Astrocyte (in vitro differentiated cells and primary cell): ENCODE results near the gene PSENEN. TPM values are rescaled to one million over a fixed set of nuclear protein-coding genes. Genes with fewer than 3 reads are reported as not detected.

Experiments
- DNase-seq: peaks from one replicate; pipeline ENCODE4 v3.0.0-alpha.2; 2010; ENCODE audit warnings: low read depth
- FAIRE-seq: peaks from 2 replicates; lab custom pipeline; 2011; peaks lifted over from hg19 to GRCh38; lab: Jason Lieb, UNC
- H2AFZ ChIP-seq: 2 replicates; pipeline ENCODE4 v1.6.0; 2012; ENCODE audit warnings: low read depth, low read length, inconsistent platforms
- H3K27ac ChIP-seq: 2 replicates; pipeline ENCODE4 v1.5.1; 2011; ENCODE audit warnings: low read depth, low read length, inconsistent platforms
- H3K27me3 ChIP-seq: 2 replicates; pipeline ENCODE4 v1.6.0; 2011; ENCODE audit warnings: low read length, inconsistent platforms; ENCODE audit not compliant: insufficient read depth
- H3K36me3 ChIP-seq: 2 replicates; pipeline ENCODE4 v1.5.1; 2011; ENCODE audit warnings: low read length, inconsistent platforms; ENCODE audit not compliant: insufficient read depth
- H3K4me1 ChIP-seq: 2 replicates; pipeline ENCODE4 v1.5.1; 2011; ENCODE audit warnings: low read length, inconsistent platforms; ENCODE audit not compliant: insufficient read depth
- H3K4me2 ChIP-seq: 2 replicates; pipeline ENCODE4 v1.6.0; 2012; ENCODE audit warnings: low read length, inconsistent platforms
- H3K4me3 ChIP-seq: 2 replicates; pipeline ENCODE4 v1.5.1; 2011; ENCODE audit warnings: low read depth, mild to moderate bottlenecking, low read length, inconsistent platforms; ENCODE audit not compliant: insufficient read depth
- H3K79me2 ChIP-seq: 2 replicates; pipeline ENCODE4 v1.6.0; 2012; ENCODE audit warnings: mild to moderate bottlenecking, low read length, inconsistent platforms; ENCODE audit not compliant: insufficient read depth
- H3K9ac ChIP-seq: 2 replicates; pipeline ENCODE4 v1.6.0; 2012; ENCODE audit warnings: mild to moderate bottlenecking, low read length, inconsistent platforms
- H3K9me3 ChIP-seq: 2 replicates; pipeline ENCODE4 v1.5.1; 2012; ENCODE audit warnings: low read depth, mild to moderate bottlenecking, low read length, inconsistent platforms; ENCODE audit not compliant: insufficient read depth
- H4K20me1 ChIP-seq: 2 replicates; pipeline ENCODE4 v1.6.0; 2012; ENCODE audit warnings: low read length, inconsistent platforms; ENCODE audit not compliant: insufficient read depth
- H3K27ac Mint-ChIP-seq: one replicate; pipeline ENCODE4 v1.8.0; 2021; ENCODE audit warnings: mild to moderate bottlenecking, mixed read lengths; ENCODE audit not compliant: unreplicated experiment
- H3K27me3 Mint-ChIP-seq: one replicate; pipeline ENCODE4 v1.8.0; 2021; ENCODE audit warnings: low read depth, mixed read lengths; ENCODE audit not compliant: unreplicated experiment
- H3K36me3 Mint-ChIP-seq: one replicate; pipeline ENCODE4 v1.8.0; 2021; ENCODE audit warnings: low read depth, mixed read lengths; ENCODE audit not compliant: unreplicated experiment
- H3K4me1 Mint-ChIP-seq: one replicate; pipeline ENCODE4 v1.8.0; 2021; ENCODE audit warnings: low read depth, mixed read lengths; ENCODE audit not compliant: unreplicated experiment
- H3K4me3 Mint-ChIP-seq: one replicate; pipeline ENCODE4 v1.8.0; 2021; ENCODE audit warnings: mild to moderate bottlenecking, moderate library complexity, mixed read lengths; ENCODE audit not compliant: unreplicated experiment
- H3K9me3 Mint-ChIP-seq: one replicate; pipeline ENCODE4 v1.8.0; 2021; ENCODE audit warnings: mild to moderate bottlenecking, mixed read lengths; ENCODE audit not compliant: unreplicated experiment
- EZH2 ChIP-seq: IDR thresholded peaks from 2 replicates; pipeline ENCODE4 v1.6.1; 2012; ENCODE audit warnings: mild to moderate bottlenecking, low read length, inconsistent platforms; ENCODE audit not compliant: insufficient read depth
- total RNA-seq: library from RNA; stranded (reverse); gene quantifications from 2 replicates; pipeline ENCODE4 v1.2.1, GENCODE V29; 2021
- TF ChIP-seq, protein P1 (sequence below): IDR thresholded peaks from 2 replicates; pipeline ENCODE4 v1.5.1; 2011; ENCODE audit warnings: low read depth, mild to moderate bottlenecking, inconsistent platforms, low read length, moderate library complexity; ENCODE audit not compliant: insufficient read depth

Gene PSENEN
- total RNA-seq, 1 donor from 2014 or later, result 100 TPM

DNA sequence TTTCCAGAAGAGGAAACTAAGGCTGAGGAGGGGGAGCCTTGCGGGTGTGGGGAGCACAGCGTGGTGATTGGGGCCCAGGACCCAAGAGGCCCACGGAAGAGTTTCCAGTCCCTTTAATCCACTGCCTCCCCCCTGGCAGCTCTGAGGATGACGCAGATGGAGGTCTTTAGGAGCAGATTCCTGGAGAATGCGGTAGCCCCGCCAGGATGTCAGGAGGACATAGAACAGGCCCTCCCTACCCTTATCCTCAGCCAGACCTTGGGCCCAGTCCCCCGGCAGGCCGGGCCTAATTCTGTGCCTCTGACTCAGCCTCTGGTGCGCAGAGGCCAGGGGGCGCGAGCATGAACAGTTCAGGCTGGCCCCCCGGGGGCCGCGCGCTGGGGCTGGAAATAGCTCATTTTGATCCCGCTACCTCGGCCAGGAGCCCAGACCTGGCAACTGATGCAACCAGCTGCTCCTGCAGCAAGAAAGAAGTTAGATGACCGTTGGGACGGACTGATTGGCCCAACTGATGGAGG lies 11.8 kb downstream of the PSENEN start:
- Mint-ChIP-seq H3K4me1 (peaks cover 16% of the 10 kb centered on the region), H3K36me3 (peaks cover 23% of the 10 kb centered on the region), H3K4me3 (peak overlapping the region; percentile 95), H3K9me3 (no peaks in the 10 kb centered on the region), H3K27ac (peak overlapping the region; percentile 97), H3K27me3 (peaks cover 2% of the 10 kb centered on the region)
- peaks cover 16% of the 10 kb centered on the region for H4K20me1 ChIP-seq
- peak overlapping the region; percentile 96 for H3K4me2 ChIP-seq
- H3K4me1 ChIP-seq, result peaks cover 35% of the 10 kb centered on the region
- peak overlapping the region; percentile 100 for H3K4me3 ChIP-seq
- no peak for FAIRE-seq
- peak; percentile 93 for DNase-seq
- H3K9ac ChIP-seq, result peak overlapping the region; percentile 99
- peak overlapping the region; percentile 47 for H2AFZ ChIP-seq
- H3K79me2 ChIP-seq, result peaks cover 37% of the 10 kb centered on the region
- H3K9me3 ChIP-seq, result no peaks in the 10 kb centered on the region
- no peaks in the 10 kb centered on the region for H3K27me3 ChIP-seq
- peaks cover 6% of the 10 kb centered on the region for H3K36me3 ChIP-seq
- TF ChIP-seq, protein P1, sequence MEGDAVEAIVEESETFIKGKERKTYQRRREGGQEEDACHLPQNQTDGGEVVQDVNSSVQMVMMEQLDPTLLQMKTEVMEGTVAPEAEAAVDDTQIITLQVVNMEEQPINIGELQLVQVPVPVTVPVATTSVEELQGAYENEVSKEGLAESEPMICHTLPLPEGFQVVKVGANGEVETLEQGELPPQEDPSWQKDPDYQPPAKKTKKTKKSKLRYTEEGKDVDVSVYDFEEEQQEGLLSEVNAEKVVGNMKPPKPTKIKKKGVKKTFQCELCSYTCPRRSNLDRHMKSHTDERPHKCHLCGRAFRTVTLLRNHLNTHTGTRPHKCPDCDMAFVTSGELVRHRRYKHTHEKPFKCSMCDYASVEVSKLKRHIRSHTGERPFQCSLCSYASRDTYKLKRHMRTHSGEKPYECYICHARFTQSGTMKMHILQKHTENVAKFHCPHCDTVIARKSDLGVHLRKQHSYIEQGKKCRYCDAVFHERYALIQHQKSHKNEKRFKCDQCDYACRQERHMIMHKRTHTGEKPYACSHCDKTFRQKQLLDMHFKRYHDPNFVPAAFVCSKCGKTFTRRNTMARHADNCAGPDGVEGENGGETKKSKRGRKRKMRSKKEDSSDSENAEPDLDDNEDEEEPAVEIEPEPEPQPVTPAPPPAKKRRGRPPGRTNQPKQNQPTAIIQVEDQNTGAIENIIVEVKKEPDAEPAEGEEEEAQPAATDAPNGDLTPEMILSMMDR, result no peak
- TF ChIP-seq EZH2, result no peak
- H3K27ac ChIP-seq, result peak overlapping the region; percentile 99

DNA sequence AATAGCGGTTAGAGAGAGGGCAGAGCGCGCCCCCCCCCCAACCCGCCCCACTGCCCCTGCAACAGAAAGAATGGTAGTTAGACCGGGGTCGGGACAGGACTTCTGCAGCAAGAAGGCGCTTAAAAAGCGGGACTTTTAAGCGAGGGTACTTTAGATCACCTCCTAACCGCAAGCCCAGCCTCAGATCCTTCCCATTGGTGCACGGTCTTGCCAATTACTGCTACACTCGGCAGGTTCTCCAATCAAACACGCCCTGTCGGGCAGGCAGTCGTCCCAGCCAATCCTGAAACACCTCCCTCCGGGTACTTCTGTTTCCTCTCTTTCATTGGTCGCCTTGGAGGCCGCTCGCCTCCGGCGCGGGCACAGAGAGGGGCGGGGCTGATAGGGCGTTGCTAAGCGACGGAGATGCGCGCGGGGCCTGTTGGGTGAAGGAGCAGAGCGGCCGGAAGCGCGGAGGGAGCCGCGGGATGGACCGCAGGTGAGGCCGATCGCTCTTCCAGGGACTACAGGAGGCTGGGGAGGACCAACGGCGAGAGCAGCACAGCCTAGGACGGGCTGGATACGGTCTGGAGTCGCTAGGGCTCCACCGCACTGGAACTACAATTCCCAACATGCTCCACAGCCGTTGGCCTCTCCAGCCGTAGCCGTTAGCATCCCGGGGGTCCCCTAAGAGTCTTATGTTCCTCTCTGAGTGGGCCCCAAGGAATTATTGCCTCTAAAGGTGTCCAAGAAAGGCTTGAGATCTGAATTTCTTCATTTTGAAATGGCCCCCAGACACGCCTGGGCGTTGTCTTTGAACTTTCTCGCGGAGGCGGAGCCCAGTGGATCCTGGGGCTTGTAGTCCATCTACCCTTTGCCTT lies 12.5 kb downstream of the PSENEN start, which contains the start of gene PROSER3:
Gene PROSER3 (plus strand): TSS at position 428 of the 860 bp plus-strand sequence. CDS start 40 bp downstream, at position 468.
- Histone ChIP-seq H3K4me2 (peak within 1 kb of the TSS; percentile 96), H3K79me2 (peaks cover 31% of the 10 kb centered on the region), H3K4me1 (peaks cover 35% of the 10 kb centered on the region), H3K36me3 (peaks cover 6% of the 10 kb centered on the region), H3K9ac (peak within 1 kb of the TSS; percentile 99), H3K27me3 (no peaks in the 10 kb centered on the region), H4K20me1 (peaks cover 16% of the 10 kb centered on the region), H3K27ac (peak within 1 kb of the TSS; percentile 99), H3K4me3 (peak within 1 kb of the TSS; percentile 100), H3K9me3 (no peaks in the 10 kb centered on the region), H2AFZ (peak within 1 kb of the TSS; percentile 86)
- peaks cover 16% of the 10 kb centered on the region for H3K4me1 Mint-ChIP-seq
- H3K27me3 Mint-ChIP-seq, result peaks cover 2% of the 10 kb centered on the region
- peak within 1 kb of the TSS; percentile 97 for H3K27ac Mint-ChIP-seq
- TF ChIP-seq EZH2, result no peak
- TF ChIP-seq, protein P1, result no peak
- peak within 1 kb of the TSS; percentile 95 for H3K4me3 Mint-ChIP-seq
- DNase-seq, result peak; percentile 99
- H3K36me3 Mint-ChIP-seq, result peaks cover 22% of the 10 kb centered on the region
- FAIRE-seq, result peak; percentile 58
- no peaks in the 10 kb centered on the region for H3K9me3 Mint-ChIP-seq
